Activated T-helper 1 cell treated with anti-CD3 and anti-CD28 coated beads, Interleukin-12 subunit alpha, Interleukin-12 subunit beta, Interleukin-2, Interleukin-4 antibody, amounts not matched to agents 30 ng/mL and 10 ng/mL and 1 ng/mL, durations not matched to agents 14 hours and 24 hours and 36 hours (primary cell): ENCODE data around the gene EFEMP2. TPM values are rescaled to one million over a fixed set of nuclear protein-coding genes. Genes with fewer than 3 reads are reported as not detected.

Experiments used
- DNase-seq: peaks from one replicate; pipeline ENCODE4 v3.0.0; 2021; ENCODE audit warnings: low spot score
- H3K27ac Mint-ChIP-seq: one replicate; pipeline ENCODE4 v1.8.0; 2021; ENCODE audit warnings: mild to moderate bottlenecking, mixed read lengths
- H3K27me3 Mint-ChIP-seq: one replicate; pipeline ENCODE4 v1.8.0; 2022; ENCODE audit warnings: mild to moderate bottlenecking, moderate library complexity, mixed read lengths; ENCODE audit not compliant: insufficient read depth
- H3K36me3 Mint-ChIP-seq: one replicate; pipeline ENCODE4 v1.8.0; 2021; ENCODE audit warnings: low read depth, mixed read lengths
- H3K4me1 Mint-ChIP-seq: one replicate; pipeline ENCODE4 v1.8.0; 2021; ENCODE audit warnings: low read depth, mixed read lengths
- H3K4me3 Mint-ChIP-seq: one replicate; pipeline ENCODE4 v1.8.0; 2021; ENCODE audit warnings: mild to moderate bottlenecking, moderate library complexity, mixed read lengths
- H3K9me3 Mint-ChIP-seq: one replicate; pipeline ENCODE4 v1.8.0; 2021; ENCODE audit warnings: mixed read lengths
- intact Hi-C: fragments of 100-400 bp; cut with micrococcal nuclease; formaldehyde crosslinking; loops from one replicate; pipeline ENCODE4 v1.15.1; 2024
- total RNA-seq: library from RNA; stranded (reverse); gene quantifications from 2 replicates; pipeline ENCODE4 v1.2.3, GENCODE V29; 2022

The EFEMP2 gene
- total RNA-seq, result 6.5 and 7.9 TPM in 2 replicates

DNA sequence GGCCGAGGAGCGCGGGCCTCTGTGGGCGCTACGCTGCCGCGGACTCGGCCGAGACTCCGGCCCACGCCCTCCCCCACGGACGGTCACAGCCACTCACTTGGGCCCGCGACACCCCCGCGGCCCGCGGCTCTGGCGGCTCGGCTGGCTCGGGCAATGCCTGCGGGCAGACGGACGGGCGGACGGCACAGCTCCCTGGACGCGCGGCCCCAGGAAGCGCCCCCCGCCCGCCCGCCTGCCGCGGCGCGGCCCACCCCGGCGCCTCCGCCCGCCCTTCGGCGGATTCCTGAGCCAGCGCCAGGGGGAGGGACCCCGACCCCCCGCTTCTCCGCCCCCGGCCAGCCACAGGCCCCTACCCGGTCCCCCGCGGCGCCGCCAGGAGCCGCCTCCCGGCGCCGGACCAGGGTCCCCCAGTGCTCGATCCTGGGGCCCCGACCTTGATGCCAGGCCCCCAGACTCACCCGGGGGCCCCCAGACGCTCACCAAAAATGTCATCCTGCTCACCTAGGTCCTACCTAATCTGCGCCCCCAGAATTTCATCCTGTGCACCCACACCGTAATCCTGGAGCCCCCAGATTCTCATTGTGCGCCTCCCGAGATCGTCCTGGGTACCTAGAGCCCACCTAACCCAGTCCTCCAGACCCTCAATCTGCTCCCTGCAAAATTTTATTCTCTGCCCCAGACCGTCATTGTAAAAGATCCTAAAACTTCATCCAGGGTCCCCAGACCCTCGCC, at the start of gene EFEMP2:
TSS of gene EFEMP2 (minus strand) at position 215 of the 732 bp plus-strand sequence. CDS start 446 bp downstream, outside the sequence.
- no peaks in the 10 kb centered on the region for H3K36me3 Mint-ChIP-seq
- peaks cover 16% of the 10 kb centered on the region for H3K4me1 Mint-ChIP-seq
- intact Hi-C loops, result loop anchor here (1.0 kb wide), 4 partner anchors 12 to 130 kb away; partner anchors contain the start of genes BANF1, C11orf68, DRAP1 and EIF1AD
- no peaks in the 10 kb centered on the region for H3K9me3 Mint-ChIP-seq
- H3K27ac Mint-ChIP-seq, result peak within 1 kb of the TSS; percentile 72
- peak within 1 kb of the TSS; percentile 90 for H3K4me3 Mint-ChIP-seq
- H3K27me3 Mint-ChIP-seq, result peaks cover 1% of the 10 kb centered on the region
- DNase-seq, result no peak

DNA sequence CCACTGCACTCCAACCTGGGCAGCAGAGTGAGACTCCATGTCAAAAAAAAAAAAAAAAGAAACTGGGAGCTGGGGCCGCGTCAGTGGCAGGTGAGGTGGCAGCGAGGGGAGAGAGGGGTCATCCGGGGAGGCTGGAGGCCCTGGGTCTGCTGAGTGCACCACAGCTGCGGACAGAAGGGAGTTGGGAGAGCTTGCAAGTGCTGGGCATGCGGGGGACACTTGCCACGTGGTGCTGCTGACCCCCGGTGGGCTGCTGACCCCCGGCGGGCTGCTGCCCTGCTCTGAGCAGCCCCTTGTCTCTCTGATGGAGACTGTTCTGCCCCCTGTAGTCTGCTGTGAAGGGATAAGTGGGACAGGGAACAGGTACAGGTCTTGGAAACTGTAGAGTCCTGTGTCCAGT, 49.3 kb upstream of the EFEMP2 start:
- Mint-ChIP-seq H3K36me3 (peaks cover 26% of the 10 kb centered on the region), H3K4me3 (peak overlapping the region; percentile 34), H3K27ac (peak overlapping the region; percentile 9), H3K4me1 (peaks cover 10% of the 10 kb centered on the region), H3K27me3 (no peaks in the 10 kb centered on the region), H3K9me3 (no peaks in the 10 kb centered on the region)
- intact Hi-C loops, result no loop called here
- DNase-seq, result no peak

DNA sequence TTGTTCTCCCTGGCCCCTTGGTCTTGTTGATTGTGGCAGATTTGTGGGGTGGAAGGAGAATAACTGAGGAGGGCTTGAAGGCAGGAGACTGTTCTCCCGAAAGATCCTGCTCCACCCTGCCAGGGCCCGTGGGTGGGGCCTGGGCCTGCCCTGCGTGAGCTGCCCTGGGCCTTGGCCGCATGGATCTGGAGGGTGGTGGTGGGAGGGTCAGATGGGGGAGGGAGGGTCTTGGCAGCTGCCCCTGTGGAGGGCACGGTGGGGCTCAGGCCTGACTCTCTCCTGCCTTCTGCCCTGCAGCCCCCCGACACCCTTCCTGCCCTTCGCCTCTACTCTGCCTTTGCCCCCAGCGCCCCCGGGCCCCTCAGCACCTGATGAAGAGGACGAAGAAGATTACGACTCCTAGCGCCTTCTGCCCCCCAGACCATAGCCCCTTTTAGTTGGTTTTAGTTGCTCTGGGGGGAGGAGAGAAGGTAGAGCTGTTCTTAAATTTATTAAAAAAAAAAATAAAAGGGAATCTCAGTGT, 48.5 kb upstream of the EFEMP2 start:
- Mint-ChIP-seq H3K4me1 (peaks cover 17% of the 10 kb centered on the region), H3K27me3 (no peaks in the 10 kb centered on the region), H3K36me3 (peaks cover 31% of the 10 kb centered on the region), H3K27ac (no peak overlapping the region), H3K9me3 (no peaks in the 10 kb centered on the region), H3K4me3 (peak overlapping the region; percentile 94)
- intact Hi-C loops, result no loop called here
- no peak for DNase-seq

DNA sequence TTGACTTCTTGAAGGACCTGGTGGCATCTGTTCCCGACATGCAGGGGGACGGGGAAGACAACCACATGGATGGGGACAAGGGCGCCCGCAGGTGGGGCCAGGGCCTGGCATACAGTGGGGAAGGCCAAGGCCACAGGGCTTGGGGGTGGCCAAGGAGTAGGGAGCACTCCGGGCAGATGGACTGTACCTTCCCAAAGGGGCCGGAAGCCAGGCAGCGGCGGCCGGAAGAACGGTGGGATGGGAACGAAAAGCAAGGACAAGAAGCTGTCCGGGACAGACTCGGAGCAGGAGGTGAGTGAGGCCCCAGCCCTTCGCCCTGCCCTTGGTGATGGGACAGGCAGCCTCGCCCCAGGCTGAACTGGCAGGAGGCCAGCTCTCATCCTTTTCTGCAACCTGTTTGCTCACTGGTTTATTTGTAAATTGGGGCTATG, 47.8 kb upstream of the EFEMP2 start:
- intact Hi-C loops, result no loop called here
- H3K4me1 Mint-ChIP-seq, result peaks cover 17% of the 10 kb centered on the region
- peak overlapping the region; percentile 94 for H3K4me3 Mint-ChIP-seq

DNA sequence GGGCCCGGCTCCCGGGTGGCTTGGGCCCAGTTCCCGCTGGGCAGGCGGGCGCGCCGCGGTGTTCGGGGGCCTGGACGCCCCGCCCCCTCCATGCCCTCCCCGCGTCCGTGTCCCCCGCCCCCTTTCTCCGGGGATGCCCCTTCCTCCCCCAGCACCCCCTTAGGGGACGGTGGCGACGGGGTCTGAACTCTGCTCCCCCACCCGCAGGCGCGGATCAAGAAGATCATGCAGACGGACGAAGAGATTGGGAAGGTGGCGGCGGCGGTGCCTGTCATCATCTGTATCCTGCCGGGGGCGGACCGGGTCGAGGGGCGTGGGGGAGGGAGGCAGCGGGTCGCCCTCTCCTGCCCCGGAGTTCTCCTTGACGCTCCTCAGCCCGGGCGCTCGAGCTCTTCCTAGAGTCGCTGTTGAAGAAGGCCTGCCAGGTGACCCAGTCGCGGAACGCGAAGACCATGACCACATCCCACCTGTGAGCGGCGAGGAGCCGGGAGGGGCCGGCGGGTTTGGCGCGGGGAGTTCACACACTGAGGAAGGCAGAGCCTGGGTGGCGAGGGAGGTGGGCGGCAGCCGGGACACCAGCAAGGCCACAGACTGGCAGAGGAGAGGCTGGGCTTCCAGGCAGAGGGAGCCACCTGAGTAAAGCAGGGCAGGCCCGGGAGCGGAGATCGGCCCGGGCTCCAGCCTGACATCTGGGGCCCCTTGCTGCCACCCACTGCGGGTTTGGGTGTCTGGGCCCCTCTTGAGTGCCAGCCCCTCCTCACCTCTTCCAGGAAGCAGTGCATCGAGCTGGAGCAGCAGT, 47.2 kb upstream of the EFEMP2 start:
- intact Hi-C loops, result loop anchor here (1.0 kb wide), 10 partner anchors 9 to 304 kb away; partner anchors contain the start of genes BANF1, CCDC85B, EIF1AD and FOSL1
- DNase-seq, result no peak
- no peaks in the 10 kb centered on the region for H3K9me3 Mint-ChIP-seq
- H3K4me3 Mint-ChIP-seq, result peak overlapping the region; percentile 94
- H3K27ac Mint-ChIP-seq, result peak overlapping the region; percentile 83
- peaks cover 17% of the 10 kb centered on the region for H3K4me1 Mint-ChIP-seq
- H3K36me3 Mint-ChIP-seq, result peaks cover 34% of the 10 kb centered on the region
- H3K27me3 Mint-ChIP-seq, result no peaks in the 10 kb centered on the region

More for the DNA sequence above, 47.8 kb upstream of the EFEMP2 start:
- Mint-ChIP-seq H3K27ac (peak overlapping the region; percentile 83), H3K27me3 (no peaks in the 10 kb centered on the region), H3K36me3 (peaks cover 31% of the 10 kb centered on the region), H3K9me3 (no peaks in the 10 kb centered on the region)
- no peak for DNase-seq

DNA sequence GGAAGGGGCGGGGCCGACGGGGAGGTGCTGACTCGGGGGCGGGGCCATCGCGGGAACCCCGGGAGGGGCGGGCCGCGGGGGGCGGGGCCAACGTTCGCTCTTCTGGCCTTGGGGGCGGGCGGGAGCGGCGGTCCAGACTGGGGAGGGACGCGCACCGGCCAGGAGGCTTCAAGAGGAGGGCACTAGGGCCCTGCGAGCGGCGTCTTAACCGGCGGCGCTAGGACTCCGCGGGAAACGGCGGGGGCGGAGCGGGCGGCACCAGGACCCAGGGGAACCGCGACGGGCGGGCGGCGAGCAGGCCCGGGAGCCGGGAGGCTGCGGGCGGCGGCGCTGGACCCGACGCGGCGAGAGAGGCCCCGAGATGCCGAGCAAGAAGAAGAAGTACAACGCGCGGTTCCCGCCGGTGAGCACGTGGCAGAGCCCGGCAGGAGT, 46.6 kb upstream of the EFEMP2 start, which contains the start of gene DRAP1:
TSS of gene DRAP1 (plus strand) at position 286 of the 432 bp plus-strand sequence. CDS start at position 362, 76 bp downstream.
- peak; percentile 97 for DNase-seq
- Mint-ChIP-seq H3K4me3 (peak within 1 kb of the TSS; percentile 94), H3K27ac (peak within 1 kb of the TSS; percentile 84)

DNA sequence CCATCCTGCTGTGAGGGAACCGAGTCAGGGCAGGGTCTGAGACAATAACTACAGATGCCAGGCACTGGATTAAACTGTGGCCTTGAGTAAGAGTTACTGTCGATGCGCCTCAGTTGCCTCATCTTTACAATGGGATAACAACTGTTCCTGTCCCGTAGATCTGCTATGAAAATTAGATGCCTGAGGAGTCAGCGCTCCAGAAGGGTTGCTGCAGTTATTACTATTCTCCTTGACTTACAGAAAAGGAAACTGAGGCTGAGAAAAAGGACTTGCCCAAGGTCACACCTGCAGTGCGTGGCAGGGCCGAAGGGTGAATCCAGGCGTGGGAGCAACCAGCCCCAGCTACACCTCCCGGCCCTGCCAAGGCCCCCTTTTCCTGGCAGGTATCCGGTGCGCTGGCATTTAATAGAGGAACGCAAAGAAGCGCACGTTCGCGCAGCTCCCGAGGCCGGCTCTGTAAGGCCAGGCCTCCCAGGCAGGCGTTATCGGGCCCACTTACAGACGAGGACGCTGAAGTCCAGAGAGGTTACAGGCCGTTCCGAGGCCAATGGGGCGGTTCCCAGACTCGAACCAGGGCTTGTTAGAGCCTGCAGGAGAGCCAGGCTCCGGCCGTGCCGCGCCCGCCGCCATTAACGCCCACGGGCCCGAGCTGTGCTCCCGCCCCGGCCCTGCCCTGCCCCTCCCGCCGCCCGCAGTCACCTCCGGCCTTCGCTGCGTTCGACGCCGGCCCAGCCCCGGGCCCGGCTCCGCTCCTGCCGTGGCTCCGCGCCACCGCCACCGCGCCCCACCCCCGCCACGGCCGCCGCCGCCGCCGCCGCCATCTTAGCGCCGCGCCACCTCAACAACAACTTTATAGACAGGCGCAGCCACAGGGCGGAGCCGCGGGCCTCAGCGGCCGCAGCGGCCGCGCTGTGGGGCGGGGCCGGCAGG, 45.9 kb upstream of the EFEMP2 start, which contains the start of gene C11orf68:
TSS of gene C11orf68 (minus strand) at position 852 of the 930 bp plus-strand sequence. CDS start at position 821, 31 bp downstream.
- H3K36me3 Mint-ChIP-seq, result peaks cover 30% of the 10 kb centered on the region
- peaks cover 17% of the 10 kb centered on the region for H3K4me1 Mint-ChIP-seq
- H3K9me3 Mint-ChIP-seq, result no peaks in the 10 kb centered on the region
- intact Hi-C loops, result loop anchor here (1.0 kb wide), 10 partner anchors 10 to 303 kb away; partner anchors contain the start of genes BANF1, CCDC85B, EIF1AD and FOSL1
- H3K4me3 Mint-ChIP-seq, result peak within 1 kb of the TSS; percentile 94
- H3K27me3 Mint-ChIP-seq, result no peaks in the 10 kb centered on the region
- DNase-seq, result no peak
- H3K27ac Mint-ChIP-seq, result peak within 1 kb of the TSS; percentile 84

More for the DNA sequence above, 46.6 kb upstream of the EFEMP2 start, which contains the start of gene DRAP1:
- intact Hi-C loops, result loop anchor here (1.0 kb wide), 10 partner anchors 9 to 304 kb away; partner anchors contain the start of genes BANF1, CCDC85B, EIF1AD and FOSL1
- no peaks in the 10 kb centered on the region for H3K27me3 Mint-ChIP-seq
- H3K36me3 Mint-ChIP-seq, result peaks cover 32% of the 10 kb centered on the region
- no peaks in the 10 kb centered on the region for H3K9me3 Mint-ChIP-seq
- H3K4me1 Mint-ChIP-seq, result peaks cover 17% of the 10 kb centered on the region

DNA sequence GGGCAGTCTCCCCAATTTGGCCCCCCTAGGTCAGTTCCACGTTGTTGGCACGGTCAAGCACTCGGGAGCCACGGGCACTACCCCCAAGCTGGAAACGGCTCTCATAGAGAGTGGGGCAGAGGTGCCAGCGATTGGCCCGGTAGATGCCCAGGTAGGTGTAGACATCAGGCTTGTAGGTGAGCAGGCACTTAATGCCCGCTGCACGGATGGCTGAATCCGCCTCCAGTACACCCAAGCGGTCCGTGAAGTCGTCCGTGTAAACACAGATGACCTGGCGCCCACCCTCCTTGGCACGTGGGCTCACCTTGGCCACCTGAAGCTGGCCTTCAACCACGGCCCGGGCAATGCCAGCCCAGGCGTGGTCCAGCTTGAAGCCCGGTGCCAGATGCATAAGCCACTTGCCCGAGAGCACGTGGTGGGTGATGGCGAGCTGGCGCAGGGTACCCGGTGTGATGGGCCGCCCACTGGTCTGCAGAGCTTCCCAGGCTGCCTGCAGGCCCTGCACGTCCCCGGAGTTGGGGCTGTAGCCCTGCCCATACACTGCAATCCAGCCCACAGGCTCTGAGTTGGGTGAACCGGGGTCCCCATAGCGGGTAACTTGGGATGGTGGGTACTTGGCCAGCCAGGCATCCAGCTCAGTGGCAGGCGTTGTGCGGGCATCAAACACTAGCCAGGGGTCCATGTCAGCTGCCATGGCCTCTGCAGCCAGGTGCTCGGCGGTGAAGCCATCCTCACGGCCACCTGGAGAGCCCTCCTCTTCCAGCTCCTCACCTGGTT, 45.0 kb upstream of the EFEMP2 start:
- DNase-seq, result no peak
- peaks cover 17% of the 10 kb centered on the region for H3K4me1 Mint-ChIP-seq
- intact Hi-C loops, result no loop called here
- no peaks in the 10 kb centered on the region for H3K27me3 Mint-ChIP-seq
- peak overlapping the region; percentile 88 for H3K4me3 Mint-ChIP-seq
- H3K36me3 Mint-ChIP-seq, result peaks cover 22% of the 10 kb centered on the region
- H3K27ac Mint-ChIP-seq, result peak overlapping the region; percentile 84
- H3K9me3 Mint-ChIP-seq, result no peaks in the 10 kb centered on the region

DNA sequence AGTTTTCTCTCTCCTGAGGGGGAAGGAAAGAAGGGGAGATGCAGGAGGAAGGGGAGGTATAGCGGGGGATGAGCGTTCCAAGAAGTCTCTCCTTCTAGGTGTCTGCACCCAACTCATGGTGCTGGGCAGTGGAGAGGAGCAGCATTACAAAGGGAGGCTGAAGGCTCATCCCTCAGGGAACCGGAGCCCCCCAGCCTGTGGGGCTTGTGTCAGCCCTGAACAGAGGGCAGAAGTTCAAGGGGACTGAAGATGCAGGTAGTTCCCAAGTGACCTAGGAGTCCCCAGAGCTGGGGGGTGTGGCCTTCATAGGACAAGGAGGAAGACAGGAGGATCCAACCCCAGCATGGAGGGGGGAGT, 44.5 kb upstream of the EFEMP2 start:
- peak overlapping the region; percentile 88 for H3K4me3 Mint-ChIP-seq
- intact Hi-C loops, result no loop called here
- DNase-seq, result no peak
- H3K36me3 Mint-ChIP-seq, result peaks cover 16% of the 10 kb centered on the region
- H3K27me3 Mint-ChIP-seq, result no peaks in the 10 kb centered on the region
- H3K4me1 Mint-ChIP-seq, result peaks cover 17% of the 10 kb centered on the region
- H3K27ac Mint-ChIP-seq, result peak overlapping the region; percentile 40
- H3K9me3 Mint-ChIP-seq, result no peaks in the 10 kb centered on the region

DNA sequence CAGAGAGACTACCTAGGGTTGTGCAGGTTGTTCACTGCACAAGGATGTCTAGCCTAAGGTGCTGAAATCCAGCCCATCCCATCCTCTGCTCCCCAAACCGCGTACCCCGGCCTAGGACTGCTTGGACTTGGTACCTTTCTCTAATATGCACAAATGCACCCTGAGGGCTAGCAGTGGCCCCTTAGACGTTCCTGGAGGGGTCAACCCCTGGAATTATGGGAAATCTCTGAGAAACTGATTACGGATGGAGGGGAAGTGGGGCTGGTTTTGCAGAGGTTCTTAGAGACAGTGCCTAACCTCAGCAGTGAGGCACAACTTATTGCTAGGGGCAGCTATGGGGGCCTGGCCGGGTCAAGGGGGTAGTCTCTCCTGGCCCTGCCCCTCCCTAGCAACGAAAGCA, 43.8 kb upstream of the EFEMP2 start:
- Mint-ChIP-seq H3K36me3 (peaks cover 15% of the 10 kb centered on the region), H3K4me3 (peak overlapping the region; percentile 88), H3K27ac (no peak overlapping the region), H3K9me3 (no peaks in the 10 kb centered on the region), H3K4me1 (peaks cover 17% of the 10 kb centered on the region), H3K27me3 (no peaks in the 10 kb centered on the region)
- no peak for DNase-seq
- intact Hi-C loops, result no loop called here

DNA sequence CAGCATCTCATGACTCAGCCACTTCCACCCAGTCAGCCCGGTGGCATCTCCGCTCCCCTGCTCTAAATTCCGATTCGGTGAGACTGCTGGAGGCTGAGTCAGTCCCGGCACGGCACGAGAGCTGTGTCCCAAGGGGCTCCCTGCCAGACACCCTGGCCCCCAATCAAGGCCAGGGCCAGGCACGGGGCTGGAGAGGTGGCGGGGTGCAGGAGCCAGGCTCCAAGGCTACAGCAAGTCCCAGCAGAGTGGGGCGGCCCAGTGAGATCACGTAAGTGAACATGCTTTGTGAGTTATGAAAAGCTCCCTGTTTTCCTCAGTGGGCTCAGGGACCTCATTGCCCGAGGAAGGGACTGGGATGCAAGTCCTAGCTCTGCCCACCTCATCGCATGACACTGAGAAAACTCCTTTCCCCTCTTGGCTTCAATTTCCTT, 43.2 kb upstream of the EFEMP2 start:
- no peaks in the 10 kb centered on the region for H3K27me3 Mint-ChIP-seq
- no peak for DNase-seq
- intact Hi-C loops, result no loop called here
- no peak overlapping the region for H3K27ac Mint-ChIP-seq
- H3K9me3 Mint-ChIP-seq, result no peaks in the 10 kb centered on the region
- H3K4me3 Mint-ChIP-seq, result no peak overlapping the region
- H3K36me3 Mint-ChIP-seq, result peaks cover 15% of the 10 kb centered on the region
- peaks cover 17% of the 10 kb centered on the region for H3K4me1 Mint-ChIP-seq
